HepG2 (cell line): Measurements from ENCODE around the gene KISS1R. TPM values are rescaled to one million over a fixed set of nuclear protein-coding genes. Genes with fewer than 3 reads are reported as not detected.

ENCODE experiments used
- IKZF4 ChIP-seq: sonication (generic); formaldehyde crosslinking; IDR thresholded peaks from 2 replicates; pipeline ENCODE4 v1.5.1; 2020; ENCODE audit warnings: borderline replicate concordance, mild to moderate bottlenecking, low read depth, missing genetic modification reagents; ENCODE audit errors: not compliant biosample characterization
- IRX3 ChIP-seq: sonication (generic); formaldehyde crosslinking; IDR thresholded peaks from 2 replicates; pipeline ENCODE4 v1.8.1; 2023; ENCODE audit warnings: mild to moderate bottlenecking, low read depth, missing genetic modification reagents, borderline replicate concordance
- KAT7 ChIP-seq: IDR thresholded peaks from 2 replicates; pipeline ENCODE4 v1.6.1; 2018; ENCODE audit warnings: borderline replicate concordance, missing compliant biosample characterization
- MYNN ChIP-seq: sonication (generic); formaldehyde crosslinking; IDR thresholded peaks from 2 replicates; pipeline ENCODE4 v1.4.0; 2020; ENCODE audit warnings: mild to moderate bottlenecking, low read depth, missing genetic modification reagents
- NFKBIZ ChIP-seq: IDR thresholded peaks from 2 replicates; pipeline ENCODE4 v1.6.1; 2018; ENCODE audit warnings: missing genetic modification reagents, missing compliant biosample characterization
- NR2F2 ChIP-seq: IDR thresholded peaks from 2 replicates; pipeline ENCODE4 v1.6.1; 2012; ENCODE audit warnings: low read depth, inconsistent platforms, borderline replicate concordance
- PCBP1 ChIP-seq: fragments of 200-400 bp; formaldehyde crosslinking; IDR thresholded peaks from 2 replicates; pipeline ENCODE4 v1.6.1; 2017; ENCODE audit warnings: mild to moderate bottlenecking, low read depth, low read length, borderline replicate concordance
- POLR2A ChIP-seq, 2 experiments: IDR thresholded peaks; 2 replicates each; pipeline ENCODE4 v1.6.1; 2011; ENCODE audit warnings: low read depth in 2 of 2, low read length in 2 of 2, mild to moderate bottlenecking in 1 of 2, moderate library complexity in 1 of 2; ENCODE audit not compliant: insufficient read depth in 1 of 2
- SETDB1 ChIP-seq: sonication (generic); formaldehyde crosslinking; IDR thresholded peaks from 2 replicates; pipeline ENCODE4 v1.5.1; 2020; ENCODE audit warnings: missing genetic modification reagents, mild to moderate bottlenecking, borderline replicate concordance
- SYNCRIP ChIP-seq: fragments of 200-400 bp; formaldehyde crosslinking; IDR thresholded peaks from 2 replicates; pipeline ENCODE4 v1.6.1; 2018; ENCODE audit warnings: mild to moderate bottlenecking, low read depth, low read length; ENCODE audit not compliant: insufficient read depth
- TMF1 ChIP-seq: sonication (generic); formaldehyde crosslinking; IDR thresholded peaks from 2 replicates; pipeline ENCODE4 v1.8.1; 2022; ENCODE audit warnings: low read depth, missing genetic modification reagents
- YEATS4 ChIP-seq: sonication (generic); formaldehyde crosslinking; IDR thresholded peaks from 2 replicates; pipeline ENCODE4 v1.4.0; 2020; ENCODE audit warnings: missing genetic modification reagents, borderline replicate concordance
- ZFP62 ChIP-seq: sonication (generic); formaldehyde crosslinking; IDR thresholded peaks from 2 replicates; pipeline ENCODE4 v1.4.0; 2020; ENCODE audit warnings: missing genetic modification reagents
- ZNF337 ChIP-seq: sonication (generic); formaldehyde crosslinking; IDR thresholded peaks from 2 replicates; pipeline ENCODE4 v1.5.1; 2020; ENCODE audit warnings: missing genetic modification reagents, low read depth, mild to moderate bottlenecking, borderline replicate concordance
- ZNF484 ChIP-seq: sonication (generic); formaldehyde crosslinking; IDR thresholded peaks from 2 replicates; pipeline ENCODE4 v1.5.1; 2020; ENCODE audit warnings: mild to moderate bottlenecking, low read depth, missing genetic modification reagents, borderline replicate concordance
- ZNF572 ChIP-seq: sonication (generic); formaldehyde crosslinking; IDR thresholded peaks from 2 replicates; pipeline ENCODE4 v1.5.1; 2020; ENCODE audit warnings: mild to moderate bottlenecking, missing genetic modification reagents
- ZNF720 ChIP-seq: sonication (generic); formaldehyde crosslinking; IDR thresholded peaks from 2 replicates; pipeline ENCODE4 v1.4.0; 2020; ENCODE audit warnings: missing genetic modification reagents
- ZNF788 ChIP-seq: sonication (generic); formaldehyde crosslinking; IDR thresholded peaks from 2 replicates; pipeline ENCODE4 v1.5.0; 2020; ENCODE audit warnings: mild to moderate bottlenecking, missing genetic modification reagents, borderline replicate concordance
- polyA plus RNA-seq, 8 experiments: library from polyadenylated mRNA; depleted of rRNA in 3 of 8; stranded (reverse) in 7 of 8; unstranded in 1 of 8; fragments of >200 nt; fragmentation: Illumina TruSeq in 4 of 8; extraction: Trizol in 4 of 8; gene quantifications; 2 replicates each; pipeline versions ENCODE4 v1.2.1 to v1.2.3, GENCODE V29; 2011 to 2016; ENCODE audit warnings: low read depth in 4 of 8, missing spikeins in 1 of 8, mixed read lengths in 1 of 8; ENCODE audit not compliant: insufficient read depth in 1 of 8
- total RNA-seq, 5 experiments: library from RNA; depleted of rRNA; stranded (reverse); fragments of >200 nt; fragmentation: Illumina TruSeq; extraction: Trizol; gene quantifications; 2 replicates each; pipeline ENCODE4 v1.2.3, GENCODE V29; 2016; ENCODE audit warnings: low read depth in 1 of 5
- TF ChIP-seq, protein P1 (sequence below): sonication (generic); formaldehyde crosslinking; IDR thresholded peaks from 2 replicates; pipeline ENCODE4 v1.9.0; 2022; ENCODE audit warnings: low read depth, missing genetic modification reagents
- TF ChIP-seq, protein P2 (sequence below): sonication (generic); formaldehyde crosslinking; IDR thresholded peaks from 2 replicates; pipeline ENCODE4 v1.5.1; 2020; ENCODE audit warnings: missing genetic modification reagents, mild to moderate bottlenecking, borderline replicate concordance
- TF ChIP-seq, protein P3 (sequence below): sonication (generic); formaldehyde crosslinking; IDR thresholded peaks from 2 replicates; pipeline ENCODE4 v1.4.0; 2020; ENCODE audit warnings: mild to moderate bottlenecking, missing genetic modification reagents
- TF ChIP-seq, protein P4 (sequence below): sonication (generic); formaldehyde crosslinking; IDR thresholded peaks from 2 replicates; pipeline ENCODE4 v1.8.1; 2023; ENCODE audit warnings: mild to moderate bottlenecking, missing genetic modification reagents
- TF ChIP-seq, protein P5 (sequence below): IDR thresholded peaks from 2 replicates; pipeline ENCODE4 v1.6.1; 2016

KISS1R gene
- total and polyA plus RNA-seq, 2 of the 13 experiments (the other 11 are each of a cell fraction or from before 2014, with no cell fraction given) = 1.1 to 10.2 TPM

DNA sequence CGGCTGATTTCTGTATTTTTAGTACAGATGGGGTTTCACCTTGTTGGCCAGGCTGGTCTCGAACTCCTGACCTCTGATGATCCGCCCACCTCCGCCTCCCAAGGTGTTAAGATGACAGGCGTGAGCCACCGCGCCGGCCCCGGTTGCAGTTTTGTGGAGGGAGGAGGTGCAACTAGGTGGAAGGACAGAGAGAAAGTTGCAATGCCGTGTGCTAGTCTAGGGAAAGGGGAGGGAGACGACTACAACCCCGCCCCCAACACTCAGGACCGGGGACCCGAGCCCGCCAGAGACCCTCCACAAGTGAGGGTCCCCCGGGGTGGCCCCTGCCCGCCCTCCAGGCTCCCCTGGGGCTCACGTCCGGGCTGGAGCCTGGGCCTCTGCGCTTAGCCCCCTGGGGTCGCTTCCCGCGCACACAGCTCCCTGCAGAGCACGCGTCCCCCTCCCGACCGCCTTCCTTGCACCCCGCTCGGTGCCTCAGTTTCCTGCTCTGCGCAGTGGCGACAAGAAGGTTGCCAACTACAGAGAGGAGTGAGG is 7.5 kb downstream of the KISS1R start (continued):
- TF ChIP-seq, protein P1, sequence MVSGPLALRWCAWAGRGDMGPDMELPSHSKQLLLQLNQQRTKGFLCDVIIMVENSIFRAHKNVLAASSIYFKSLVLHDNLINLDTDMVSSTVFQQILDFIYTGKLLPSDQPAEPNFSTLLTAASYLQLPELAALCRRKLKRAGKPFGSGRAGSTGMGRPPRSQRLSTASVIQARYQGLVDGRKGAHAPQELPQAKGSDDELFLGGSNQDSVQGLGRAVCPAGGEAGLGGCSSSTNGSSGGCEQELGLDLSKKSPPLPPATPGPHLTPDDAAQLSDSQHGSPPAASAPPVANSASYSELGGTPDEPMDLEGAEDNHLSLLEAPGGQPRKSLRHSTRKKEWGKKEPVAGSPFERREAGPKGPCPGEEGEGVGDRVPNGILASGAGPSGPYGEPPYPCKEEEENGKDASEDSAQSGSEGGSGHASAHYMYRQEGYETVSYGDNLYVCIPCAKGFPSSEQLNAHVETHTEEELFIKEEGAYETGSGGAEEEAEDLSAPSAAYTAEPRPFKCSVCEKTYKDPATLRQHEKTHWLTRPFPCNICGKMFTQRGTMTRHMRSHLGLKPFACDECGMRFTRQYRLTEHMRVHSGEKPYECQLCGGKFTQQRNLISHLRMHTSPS (CRISPR knock-in tag) = 0 out of 2 replicates have a peak, but pooled peaks have one; percentile 37
- TF ChIP-seq SYNCRIP = no peak
- no peak for TF ChIP-seq ZNF572 (CRISPR knock-in tag)
- no peak for TF ChIP-seq PCBP1
- TF ChIP-seq ZNF788 (CRISPR knock-in tag) = peak; percentile 19; the same call in 1 of the 2 replicates
- TF ChIP-seq NR2F2 = no peak
- 0 out of 4 replicates have a peak, but pooled peaks of 1 of the 2 experiments have one; percentile 28 for TF ChIP-seq POLR2A (IDR thresholded peaks at IDR 0.05; ENCODE audit: insufficient read depth in 1 of 2, low read depth in 2 of 2, low read length in 2 of 2)
- TF ChIP-seq, protein P2, sequence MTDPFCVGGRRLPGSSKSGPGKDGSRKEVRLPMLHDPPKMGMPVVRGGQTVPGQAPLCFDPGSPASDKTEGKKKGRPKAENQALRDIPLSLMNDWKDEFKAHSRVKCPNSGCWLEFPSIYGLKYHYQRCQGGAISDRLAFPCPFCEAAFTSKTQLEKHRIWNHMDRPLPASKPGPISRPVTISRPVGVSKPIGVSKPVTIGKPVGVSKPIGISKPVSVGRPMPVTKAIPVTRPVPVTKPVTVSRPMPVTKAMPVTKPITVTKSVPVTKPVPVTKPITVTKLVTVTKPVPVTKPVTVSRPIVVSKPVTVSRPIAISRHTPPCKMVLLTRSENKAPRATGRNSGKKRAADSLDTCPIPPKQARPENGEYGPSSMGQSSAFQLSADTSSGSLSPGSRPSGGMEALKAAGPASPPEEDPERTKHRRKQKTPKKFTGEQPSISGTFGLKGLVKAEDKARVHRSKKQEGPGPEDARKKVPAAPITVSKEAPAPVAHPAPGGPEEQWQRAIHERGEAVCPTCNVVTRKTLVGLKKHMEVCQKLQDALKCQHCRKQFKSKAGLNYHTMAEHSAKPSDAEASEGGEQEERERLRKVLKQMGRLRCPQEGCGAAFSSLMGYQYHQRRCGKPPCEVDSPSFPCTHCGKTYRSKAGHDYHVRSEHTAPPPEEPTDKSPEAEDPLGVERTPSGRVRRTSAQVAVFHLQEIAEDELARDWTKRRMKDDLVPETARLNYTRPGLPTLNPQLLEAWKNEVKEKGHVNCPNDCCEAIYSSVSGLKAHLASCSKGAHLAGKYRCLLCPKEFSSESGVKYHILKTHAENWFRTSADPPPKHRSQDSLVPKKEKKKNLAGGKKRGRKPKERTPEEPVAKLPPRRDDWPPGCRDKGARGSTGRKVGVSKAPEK = no peak
- TF ChIP-seq, protein P3, sequence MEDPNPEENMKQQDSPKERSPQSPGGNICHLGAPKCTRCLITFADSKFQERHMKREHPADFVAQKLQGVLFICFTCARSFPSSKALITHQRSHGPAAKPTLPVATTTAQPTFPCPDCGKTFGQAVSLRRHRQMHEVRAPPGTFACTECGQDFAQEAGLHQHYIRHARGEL = peak; percentile 59; the same call in 1 of the 2 replicates
- TF ChIP-seq TMF1 (CRISPR knock-in tag) = peak; percentile 65
- TF ChIP-seq YEATS4 (CRISPR knock-in tag) = 0 out of 2 replicates have a peak, but pooled peaks have one; percentile 16
- peak; percentile 42 for TF ChIP-seq IKZF4 (CRISPR knock-in tag)
- no peak for TF ChIP-seq SETDB1 (CRISPR knock-in tag)
- TF ChIP-seq NFKBIZ (CRISPR knock-in tag) = no peak
- TF ChIP-seq, protein P4, sequence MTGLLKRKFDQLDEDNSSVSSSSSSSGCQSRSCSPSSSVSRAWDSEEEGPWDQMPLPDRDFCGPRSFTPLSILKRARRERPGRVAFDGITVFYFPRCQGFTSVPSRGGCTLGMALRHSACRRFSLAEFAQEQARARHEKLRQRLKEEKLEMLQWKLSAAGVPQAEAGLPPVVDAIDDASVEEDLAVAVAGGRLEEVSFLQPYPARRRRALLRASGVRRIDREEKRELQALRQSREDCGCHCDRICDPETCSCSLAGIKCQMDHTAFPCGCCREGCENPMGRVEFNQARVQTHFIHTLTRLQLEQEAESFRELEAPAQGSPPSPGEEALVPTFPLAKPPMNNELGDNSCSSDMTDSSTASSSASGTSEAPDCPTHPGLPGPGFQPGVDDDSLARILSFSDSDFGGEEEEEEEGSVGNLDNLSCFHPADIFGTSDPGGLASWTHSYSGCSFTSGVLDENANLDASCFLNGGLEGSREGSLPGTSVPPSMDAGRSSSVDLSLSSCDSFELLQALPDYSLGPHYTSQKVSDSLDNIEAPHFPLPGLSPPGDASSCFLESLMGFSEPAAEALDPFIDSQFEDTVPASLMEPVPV = peak; percentile 36; the same call in 1 of the 2 replicates
- TF ChIP-seq KAT7 = no peak
- TF ChIP-seq IRX3 (CRISPR knock-in tag) = 0 out of 2 replicates have a peak, but pooled peaks have one; percentile 35
- TF ChIP-seq MYNN (CRISPR knock-in tag) = no peak
- TF ChIP-seq ZFP62 (CRISPR knock-in tag) = no peak
- TF ChIP-seq ZNF720 (CRISPR knock-in tag) = no peak
- no peak for TF ChIP-seq ZNF337 (CRISPR knock-in tag)
- 0 out of 2 replicates have a peak, but pooled peaks have one; percentile 14 for TF ChIP-seq ZNF484 (CRISPR knock-in tag)
- TF ChIP-seq, protein P5, sequence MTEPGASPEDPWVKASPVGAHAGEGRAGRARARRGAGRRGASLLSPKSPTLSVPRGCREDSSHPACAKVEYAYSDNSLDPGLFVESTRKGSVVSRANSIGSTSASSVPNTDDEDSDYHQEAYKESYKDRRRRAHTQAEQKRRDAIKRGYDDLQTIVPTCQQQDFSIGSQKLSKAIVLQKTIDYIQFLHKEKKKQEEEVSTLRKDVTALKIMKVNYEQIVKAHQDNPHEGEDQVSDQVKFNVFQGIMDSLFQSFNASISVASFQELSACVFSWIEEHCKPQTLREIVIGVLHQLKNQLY (CRISPR knock-in tag) = no peak
